Smooth muscle cell (in vitro differentiated cells): ENCODE results near the gene SNAPC4. TPM values are rescaled to one million over a fixed set of nuclear protein-coding genes. Genes with fewer than 3 reads are reported as not detected.
A peak's percentile ranks its signal among the peaks of the same experiment; 100 is the strongest.

Source experiments
- DNase-seq: peaks from one replicate; lab custom pipeline; 2025; ENCODE audit not compliant: unreplicated experiment; lab: John Stamatoyannopoulos, UW
- H2AFZ ChIP-seq: fragments of 200-600 bp; sonication (generic); 2 replicates; pipeline ENCODE4 v1.6.0; 2016; ENCODE audit warnings: antibody characterized with exemption, low read depth, mild to moderate bottlenecking
- H3F3A ChIP-seq: fragments of 200-600 bp; sonication (generic); 2 replicates; pipeline ENCODE4 v1.6.0; 2017; ENCODE audit warnings: antibody characterized with exemption, low read depth
- H3K27ac ChIP-seq: fragments of 200-600 bp; sonication (generic); 2 replicates; pipeline ENCODE4 v1.5.1; 2016; ENCODE audit warnings: low read depth, mild to moderate bottlenecking
- H3K27me3 ChIP-seq: fragments of 200-600 bp; sonication (generic); 2 replicates; pipeline ENCODE4 v1.6.1; 2016; ENCODE audit warnings: low read depth, mild to moderate bottlenecking
- H3K36me3 ChIP-seq: fragments of 200-600 bp; sonication (generic); 2 replicates; pipeline ENCODE4 v1.5.1; 2016; ENCODE audit warnings: low read depth
- H3K4me1 ChIP-seq: fragments of 200-600 bp; sonication (generic); 2 replicates; pipeline ENCODE4 v1.5.1; 2016; ENCODE audit warnings: low read depth
- H3K4me2 ChIP-seq: fragments of 200-600 bp; sonication (generic); 2 replicates; pipeline ENCODE4 v1.6.0; 2016; ENCODE audit warnings: mild to moderate bottlenecking
- H3K4me3 ChIP-seq: fragments of 200-600 bp; sonication (generic); 2 replicates; pipeline ENCODE4 v1.5.1; 2016; ENCODE audit warnings: mild to moderate bottlenecking
- H3K79me2 ChIP-seq: fragments of 200-600 bp; sonication (generic); 2 replicates; pipeline ENCODE4 v1.6.0; 2016; ENCODE audit warnings: low read depth, mild to moderate bottlenecking
- H3K9ac ChIP-seq: fragments of 200-600 bp; sonication (generic); 2 replicates; pipeline ENCODE4 v1.6.0; 2016; ENCODE audit warnings: low read depth
- H3K9me3 ChIP-seq: fragments of 200-600 bp; sonication (generic); replicated peaks from 2 replicates; pipeline ENCODE4 v1.5.1; 2016; ENCODE audit warnings: low read depth
- H4K20me1 ChIP-seq: fragments of 200-600 bp; sonication (generic); 2 replicates; pipeline ENCODE4 v1.6.0; 2016; ENCODE audit warnings: low read depth
- whole genome bisulfite sequencing: methylation state at CpG from one replicate; pipeline ENCODE4 v1.1.7; 2016; ENCODE audit warnings: low lambda C conversion rate; 5-methylcytosine and 5-hydroxymethylcytosine counted together
- polyA plus RNA-seq: library from polyadenylated mRNA; unstranded; fragments of >200 nt; fragmentation: Nextera tagmentation; extraction: Ambion mirVana; gene quantifications from 2 replicates; pipeline ENCODE4 v1.2.1, GENCODE V29; 2016
- total RNA-seq: library from RNA; depleted of rRNA; stranded (reverse); fragments of >200 nt; gene quantifications from 2 replicates; pipeline ENCODE4 v1.2.3, GENCODE V29; 2014
- TF ChIP-seq, protein P1 (sequence below): fragments of 200-600 bp; sonication (generic); IDR thresholded peaks from 2 replicates; pipeline ENCODE4 v1.5.1; 2017; ENCODE audit warnings: borderline replicate concordance, mild to moderate bottlenecking, antibody characterized with exemption; ENCODE audit not compliant: insufficient read depth, poor library complexity, severe bottlenecking

Gene SNAPC4, protein sequence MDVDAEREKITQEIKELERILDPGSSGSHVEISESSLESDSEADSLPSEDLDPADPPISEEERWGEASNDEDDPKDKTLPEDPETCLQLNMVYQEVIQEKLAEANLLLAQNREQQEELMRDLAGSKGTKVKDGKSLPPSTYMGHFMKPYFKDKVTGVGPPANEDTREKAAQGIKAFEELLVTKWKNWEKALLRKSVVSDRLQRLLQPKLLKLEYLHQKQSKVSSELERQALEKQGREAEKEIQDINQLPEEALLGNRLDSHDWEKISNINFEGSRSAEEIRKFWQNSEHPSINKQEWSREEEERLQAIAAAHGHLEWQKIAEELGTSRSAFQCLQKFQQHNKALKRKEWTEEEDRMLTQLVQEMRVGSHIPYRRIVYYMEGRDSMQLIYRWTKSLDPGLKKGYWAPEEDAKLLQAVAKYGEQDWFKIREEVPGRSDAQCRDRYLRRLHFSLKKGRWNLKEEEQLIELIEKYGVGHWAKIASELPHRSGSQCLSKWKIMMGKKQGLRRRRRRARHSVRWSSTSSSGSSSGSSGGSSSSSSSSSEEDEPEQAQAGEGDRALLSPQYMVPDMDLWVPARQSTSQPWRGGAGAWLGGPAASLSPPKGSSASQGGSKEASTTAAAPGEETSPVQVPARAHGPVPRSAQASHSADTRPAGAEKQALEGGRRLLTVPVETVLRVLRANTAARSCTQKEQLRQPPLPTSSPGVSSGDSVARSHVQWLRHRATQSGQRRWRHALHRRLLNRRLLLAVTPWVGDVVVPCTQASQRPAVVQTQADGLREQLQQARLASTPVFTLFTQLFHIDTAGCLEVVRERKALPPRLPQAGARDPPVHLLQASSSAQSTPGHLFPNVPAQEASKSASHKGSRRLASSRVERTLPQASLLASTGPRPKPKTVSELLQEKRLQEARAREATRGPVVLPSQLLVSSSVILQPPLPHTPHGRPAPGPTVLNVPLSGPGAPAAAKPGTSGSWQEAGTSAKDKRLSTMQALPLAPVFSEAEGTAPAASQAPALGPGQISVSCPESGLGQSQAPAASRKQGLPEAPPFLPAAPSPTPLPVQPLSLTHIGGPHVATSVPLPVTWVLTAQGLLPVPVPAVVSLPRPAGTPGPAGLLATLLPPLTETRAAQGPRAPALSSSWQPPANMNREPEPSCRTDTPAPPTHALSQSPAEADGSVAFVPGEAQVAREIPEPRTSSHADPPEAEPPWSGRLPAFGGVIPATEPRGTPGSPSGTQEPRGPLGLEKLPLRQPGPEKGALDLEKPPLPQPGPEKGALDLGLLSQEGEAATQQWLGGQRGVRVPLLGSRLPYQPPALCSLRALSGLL (N-terminal part only)
- total RNA-seq (1.6 and 4.2 TPM in 2 replicates), polyA plus RNA-seq (8.1 and 9.0 TPM in 2 replicates)

GRCh38 chr9:136400038-136400834, at the start of gene SNAPC4:
Gene SNAPC4 (minus strand): TSS chr9:136400170. CDS start chr9:136398428, 1,742 bp downstream.
- Histone ChIP-seq H3K4me3 (peak within 1 kb of the TSS; percentile 95), H3K4me2 (peak within 1 kb of the TSS; percentile 100), H3K79me2 (peaks cover 21% of the 10 kb centered on the region), H3K27me3 (no peaks in the 10 kb centered on the region), H3K36me3 (no peaks in the 10 kb centered on the region), H3K9ac (peak within 1 kb of the TSS; percentile 86), H3K9me3 (no peaks in the 10 kb centered on the region), H2AFZ (peak within 1 kb of the TSS; percentile 80), H4K20me1 (peaks cover 15% of the 10 kb centered on the region), H3K27ac (peak within 1 kb of the TSS; percentile 33), H3F3A (peaks cover 7% of the 10 kb centered on the region), H3K4me1 (peaks cover 7% of the 10 kb centered on the region)
- TF ChIP-seq, protein P1, sequence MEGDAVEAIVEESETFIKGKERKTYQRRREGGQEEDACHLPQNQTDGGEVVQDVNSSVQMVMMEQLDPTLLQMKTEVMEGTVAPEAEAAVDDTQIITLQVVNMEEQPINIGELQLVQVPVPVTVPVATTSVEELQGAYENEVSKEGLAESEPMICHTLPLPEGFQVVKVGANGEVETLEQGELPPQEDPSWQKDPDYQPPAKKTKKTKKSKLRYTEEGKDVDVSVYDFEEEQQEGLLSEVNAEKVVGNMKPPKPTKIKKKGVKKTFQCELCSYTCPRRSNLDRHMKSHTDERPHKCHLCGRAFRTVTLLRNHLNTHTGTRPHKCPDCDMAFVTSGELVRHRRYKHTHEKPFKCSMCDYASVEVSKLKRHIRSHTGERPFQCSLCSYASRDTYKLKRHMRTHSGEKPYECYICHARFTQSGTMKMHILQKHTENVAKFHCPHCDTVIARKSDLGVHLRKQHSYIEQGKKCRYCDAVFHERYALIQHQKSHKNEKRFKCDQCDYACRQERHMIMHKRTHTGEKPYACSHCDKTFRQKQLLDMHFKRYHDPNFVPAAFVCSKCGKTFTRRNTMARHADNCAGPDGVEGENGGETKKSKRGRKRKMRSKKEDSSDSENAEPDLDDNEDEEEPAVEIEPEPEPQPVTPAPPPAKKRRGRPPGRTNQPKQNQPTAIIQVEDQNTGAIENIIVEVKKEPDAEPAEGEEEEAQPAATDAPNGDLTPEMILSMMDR = peak; percentile 96
- peak; percentile 63 for DNase-seq
- 14% methylated on average over 71 of the region's 71 CpGs for WGBS

DNA sequence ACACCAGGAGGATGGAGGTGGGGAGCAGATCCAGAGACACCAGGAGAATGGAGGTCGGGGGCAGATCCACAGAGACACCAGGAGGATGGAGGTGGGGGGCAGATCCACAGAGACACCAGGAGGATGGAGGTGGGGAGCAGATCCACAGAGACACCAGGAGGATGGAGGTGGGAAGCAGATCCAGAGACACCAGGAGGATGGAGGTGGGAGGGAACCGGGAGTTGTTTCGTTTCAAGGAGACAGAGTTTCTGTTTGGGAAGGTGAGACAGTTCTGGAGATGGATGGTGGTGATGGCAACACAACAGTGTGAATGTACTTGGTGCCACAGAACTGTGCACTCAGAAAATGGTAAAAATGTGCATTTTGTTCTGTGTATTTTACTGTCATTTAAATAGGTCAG, 48.7 kb upstream of the SNAPC4 start:
- Histone ChIP-seq H2AFZ (no peak overlapping the region), H3K27ac (no peak overlapping the region), H3K9me3 (no peaks in the 10 kb centered on the region), H4K20me1 (peaks cover 93% of the 10 kb centered on the region), H3K36me3 (no peaks in the 10 kb centered on the region), H3K9ac (no peak overlapping the region), H3K79me2 (no peaks in the 10 kb centered on the region), H3F3A (peaks cover 4% of the 10 kb centered on the region), H3K27me3 (no peaks in the 10 kb centered on the region), H3K4me1 (no peaks in the 10 kb centered on the region), H3K4me2 (no peak overlapping the region), H3K4me3 (no peak overlapping the region)
- 96% methylated on average over 3 of the region's 3 CpGs for WGBS
- no peak for DNase-seq
- TF ChIP-seq, protein P1 = no peak

DNA sequence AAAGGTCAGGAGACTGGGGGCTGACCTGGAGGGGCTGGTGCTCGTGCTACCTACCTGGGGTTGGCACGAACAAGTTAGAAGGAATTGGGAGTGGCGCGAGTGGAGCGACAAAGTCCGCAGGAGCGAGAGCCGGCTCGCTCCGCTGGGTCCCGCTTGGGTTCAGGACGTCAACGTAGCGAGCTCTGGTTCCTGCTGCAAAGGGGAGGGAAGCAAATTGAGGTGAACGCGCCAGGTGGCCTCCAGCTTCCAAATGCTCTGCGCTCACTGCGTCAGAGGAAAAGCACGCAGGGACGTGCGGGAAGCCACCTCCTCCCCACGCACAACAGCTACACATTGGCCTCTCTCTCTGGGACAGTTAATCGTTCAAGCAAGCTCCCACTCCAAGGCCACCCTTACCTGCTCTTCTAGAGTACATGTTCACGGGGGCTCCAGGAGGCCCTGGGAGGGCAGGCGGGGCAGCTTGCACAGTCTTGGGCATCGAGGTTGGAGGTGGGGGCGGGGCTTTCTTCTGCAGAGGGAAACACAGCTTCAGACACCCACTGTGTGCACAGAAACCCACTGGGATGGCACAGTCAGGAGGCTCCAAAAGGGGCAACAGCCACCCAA, 47.3 kb upstream of the SNAPC4 start:
- DNase-seq = no peak
- Histone ChIP-seq H3K36me3 (no peaks in the 10 kb centered on the region), H3K79me2 (no peaks in the 10 kb centered on the region), H3K27me3 (no peaks in the 10 kb centered on the region), H2AFZ (no peak overlapping the region), H3K4me3 (no peak overlapping the region), H3K4me1 (no peaks in the 10 kb centered on the region), H3K9ac (no peak overlapping the region), H3F3A (peaks cover 8% of the 10 kb centered on the region), H3K4me2 (no peak overlapping the region), H4K20me1 (peaks cover 92% of the 10 kb centered on the region), H3K27ac (no peak overlapping the region), H3K9me3 (no peaks in the 10 kb centered on the region)
- WGBS = 98% methylated on average over 27 of the region's 27 CpGs
- TF ChIP-seq, protein P1 = no peak
